ENCODE data around the gene TNKS1BP1.

TNKS1BP1 gene

DNA sequence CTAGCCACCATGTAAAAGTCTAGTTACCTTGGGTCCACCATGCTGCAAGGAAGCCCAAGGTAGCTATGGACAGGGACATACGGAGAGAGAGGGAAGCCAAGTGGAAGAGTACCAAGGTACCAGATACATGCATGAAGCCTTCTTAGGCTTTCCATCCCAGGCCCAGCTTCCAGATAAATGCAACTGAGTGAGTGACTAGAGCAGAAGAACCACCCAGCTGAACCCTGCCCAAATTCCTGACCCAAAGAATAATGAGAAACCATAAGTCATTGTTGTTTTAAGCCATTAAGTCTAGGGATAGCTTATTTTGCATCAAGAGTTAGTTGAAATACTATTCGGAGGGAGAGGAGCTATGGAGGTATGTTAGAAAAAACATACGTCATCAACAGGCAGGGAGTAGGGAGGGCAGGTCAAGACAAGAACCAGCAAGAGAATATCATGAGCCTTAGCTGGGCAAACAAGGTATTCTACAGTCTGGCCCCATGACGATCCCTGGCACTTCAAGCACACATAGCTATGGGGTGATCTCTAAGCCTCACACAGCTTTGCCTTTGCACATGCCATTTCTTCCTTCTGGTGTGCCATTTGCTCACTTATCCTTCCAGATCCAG, 51.2 kb downstream of the TNKS1BP1 start:
- no peak overlapping the region for H3K4me2 ChIP-seq (ENCODE audit: low read length)
- no peaks in the 10 kb centered on the region for H3K9me2 ChIP-seq (ENCODE audit: low read depth, low read length)

GRCh38 chr11:57269571-57270021, 55.2 kb downstream of the TNKS1BP1 start:
- H3K9ac ChIP-seq (ENCODE audit: low read length): no peak overlapping the region
- H3K4me1 ChIP-seq (ENCODE audit: insufficient read depth, low read length, severe bottlenecking): no peaks in the 10 kb centered on the region
- no peaks in the 10 kb centered on the region for H3K79me2 ChIP-seq (ENCODE audit: insufficient read depth, low read length)
- H3K36me3 ChIP-seq (ENCODE audit: insufficient read depth, low read length): no peaks in the 10 kb centered on the region
- no peaks in the 10 kb centered on the region for H3K27me3 ChIP-seq (ENCODE audit: insufficient read depth, low read length)
- H3K9me2 ChIP-seq (ENCODE audit: low read depth, low read length): no peaks in the 10 kb centered on the region
- no peaks in the 10 kb centered on the region for H3F3A ChIP-seq (ENCODE audit: insufficient read depth, low read length)
- H3K9me3 ChIP-seq (ENCODE audit: low read length): peaks cover 5% of the 10 kb centered on the region; the same call in 1 of the 2 replicates
- H2AFZ ChIP-seq (ENCODE audit: low read length): no peak overlapping the region
- H3K4me3 ChIP-seq (ENCODE audit: low read depth, low read length, poor library complexity, severe bottlenecking): no peak overlapping the region
- TF ChIP-seq CTCF (IDR thresholded peaks at IDR 0.05; ENCODE audit: low read length): no peak
- no peak overlapping the region for H3K4me2 ChIP-seq (ENCODE audit: low read length)
- H3K27ac ChIP-seq (ENCODE audit: low read depth, low read length, poor library complexity, severe bottlenecking): no peak overlapping the region
- H4K20me1 ChIP-seq (ENCODE audit: insufficient read depth, low read length): no peaks in the 10 kb centered on the region

More for the DNA sequence above, 51.2 kb downstream of the TNKS1BP1 start:
- H3K4me1 ChIP-seq (ENCODE audit: insufficient read depth, low read length, severe bottlenecking): no peaks in the 10 kb centered on the region
- H2AFZ ChIP-seq (ENCODE audit: low read length): no peak overlapping the region
- no peak for TF ChIP-seq EZH2 (IDR thresholded peaks at IDR 0.05; ENCODE audit: borderline replicate concordance, low read length)
- no peak for TF ChIP-seq CTCF (IDR thresholded peaks at IDR 0.05; ENCODE audit: low read length)
- H3K9ac ChIP-seq (ENCODE audit: low read length): no peak overlapping the region
- no peaks in the 10 kb centered on the region for H4K20me1 ChIP-seq (ENCODE audit: insufficient read depth, low read length)
- H3K9me3 ChIP-seq (ENCODE audit: low read length): peaks cover 5% of the 10 kb centered on the region; the same call in 1 of the 2 replicates
- H3F3A ChIP-seq (ENCODE audit: insufficient read depth, low read length): no peaks in the 10 kb centered on the region
- H3K27ac ChIP-seq (ENCODE audit: low read depth, low read length, poor library complexity, severe bottlenecking): no peak overlapping the region
- H3K79me2 ChIP-seq (ENCODE audit: insufficient read depth, low read length): no peaks in the 10 kb centered on the region
- no peak overlapping the region for H3K4me3 ChIP-seq (ENCODE audit: low read depth, low read length, poor library complexity, severe bottlenecking)
- H3K36me3 ChIP-seq (ENCODE audit: insufficient read depth, low read length): no peaks in the 10 kb centered on the region
- H3K27me3 ChIP-seq (ENCODE audit: insufficient read depth, low read length): no peaks in the 10 kb centered on the region

- H3K4me3 ChIP-seq (ENCODE audit: low read depth, low read length, poor library complexity, severe bottlenecking): no peak overlapping the region
- H3K4me2 ChIP-seq (ENCODE audit: low read length): no peak overlapping the region
- H3K27me3 ChIP-seq (ENCODE audit: insufficient read depth, low read length): no peaks in the 10 kb centered on the region
- H3F3A ChIP-seq (ENCODE audit: insufficient read depth, low read length): no peaks in the 10 kb centered on the region
- H3K4me1 ChIP-seq (ENCODE audit: insufficient read depth, low read length, severe bottlenecking): no peaks in the 10 kb centered on the region
- H2AFZ ChIP-seq (ENCODE audit: low read length): no peak overlapping the region
- no peaks in the 10 kb centered on the region for H3K9me2 ChIP-seq (ENCODE audit: low read depth, low read length)
- H3K36me3 ChIP-seq (ENCODE audit: insufficient read depth, low read length): no peaks in the 10 kb centered on the region
- TF ChIP-seq EZH2 (IDR thresholded peaks at IDR 0.05; ENCODE audit: borderline replicate concordance, low read length): no peak
- no peak for TF ChIP-seq CTCF (IDR thresholded peaks at IDR 0.05; ENCODE audit: low read length)
- H3K79me2 ChIP-seq (ENCODE audit: insufficient read depth, low read length): no peaks in the 10 kb centered on the region
- H4K20me1 ChIP-seq (ENCODE audit: insufficient read depth, low read length): no peaks in the 10 kb centered on the region
- H3K27ac ChIP-seq (ENCODE audit: low read depth, low read length, poor library complexity, severe bottlenecking): no peak overlapping the region
- no peaks in the 10 kb centered on the region for H3K9me3 ChIP-seq (ENCODE audit: low read length)
- H3K9ac ChIP-seq (ENCODE audit: low read length): no peak overlapping the region
Observed at GRCh38 chr11:57266157-57266556, 58.6 kb downstream of the TNKS1BP1 start.

All from OCI-LY1 (cell line).